ENCODE measurements around the gene KDM4D.

KDM4D gene

GRCh38 chr11:94938095-94939055 lies 35.1 kb upstream of the KDM4D start:
- H4K20me1 ChIP-seq (ENCODE audit: insufficient read depth, low read length) = no peaks in the 10 kb centered on the region
- no peak for TF ChIP-seq EZH2 (IDR thresholded peaks at IDR 0.05; ENCODE audit: borderline replicate concordance, low read depth, low read length, severe bottlenecking)
- TF ChIP-seq CTCF (IDR thresholded peaks at IDR 0.05; ENCODE audit: borderline replicate concordance, extremely low read depth, low read length, poor library complexity, severe bottlenecking) = no peak
- H3K27me3 ChIP-seq (ENCODE audit: insufficient read depth, low read length, poor library complexity) = peaks cover 8% of the 10 kb centered on the region
- H3K36me3 ChIP-seq (ENCODE audit: insufficient read depth, low read length) = no peaks in the 10 kb centered on the region
- H3K9ac ChIP-seq (ENCODE audit: low read depth, low read length) = no peak overlapping the region
- H3K4me2 ChIP-seq (ENCODE audit: insufficient read depth, low read length) = no peak overlapping the region
- H3K27ac ChIP-seq (ENCODE audit: low read length) = no peak overlapping the region
- no peak overlapping the region for H2AFZ ChIP-seq (ENCODE audit: low read depth, low read length)
- H3K79me2 ChIP-seq (ENCODE audit: insufficient read depth, low read length) = no peaks in the 10 kb centered on the region
- DNase-seq (no peak), ATAC-seq (ENCODE audit: insufficient read depth, low read depth) (no peak)
- no peak overlapping the region for H3K4me3 ChIP-seq (ENCODE audit: low read depth in 1 of 2, low read length in 2 of 2)
- H3K4me1 ChIP-seq (ENCODE audit: insufficient read depth, low read length) = peaks cover 22% of the 10 kb centered on the region
- H3K9me3 ChIP-seq (ENCODE audit: insufficient read depth, low read length, severe bottlenecking) = no peaks in the 10 kb centered on the region

GRCh38 chr11:94939346-94939745 lies 34.2 kb upstream of the KDM4D start:
- ATAC-seq (ENCODE audit: insufficient read depth, low read depth) (no peak), DNase-seq (no peak)
- no peaks in the 10 kb centered on the region for H3K9me3 ChIP-seq (ENCODE audit: insufficient read depth, low read length, severe bottlenecking)
- peaks cover 8% of the 10 kb centered on the region for H3K27me3 ChIP-seq (ENCODE audit: insufficient read depth, low read length, poor library complexity)
- no peak overlapping the region for H2AFZ ChIP-seq (ENCODE audit: low read depth, low read length)
- H4K20me1 ChIP-seq (ENCODE audit: insufficient read depth, low read length) = no peaks in the 10 kb centered on the region
- no peak overlapping the region for H3K4me3 ChIP-seq (ENCODE audit: low read depth in 1 of 2, low read length in 2 of 2)
- peaks cover 12% of the 10 kb centered on the region for H3K4me1 ChIP-seq (ENCODE audit: insufficient read depth, low read length)
- TF ChIP-seq EZH2 (IDR thresholded peaks at IDR 0.05; ENCODE audit: borderline replicate concordance, low read depth, low read length, severe bottlenecking) = no peak
- TF ChIP-seq CTCF (IDR thresholded peaks at IDR 0.05; ENCODE audit: borderline replicate concordance, extremely low read depth, low read length, poor library complexity, severe bottlenecking) = no peak
- H3K27ac ChIP-seq (ENCODE audit: low read length) = no peak overlapping the region
- no peak overlapping the region for H3K9ac ChIP-seq (ENCODE audit: low read depth, low read length)
- no peaks in the 10 kb centered on the region for H3K36me3 ChIP-seq (ENCODE audit: insufficient read depth, low read length)
- no peak overlapping the region for H3K4me2 ChIP-seq (ENCODE audit: insufficient read depth, low read length)
- H3K79me2 ChIP-seq (ENCODE audit: insufficient read depth, low read length) = no peaks in the 10 kb centered on the region

- DNase-seq (no peak), ATAC-seq (ENCODE audit: insufficient read depth, low read depth) (no peak)
Observed at GRCh38 chr11:94941131-94941530, 32.4 kb upstream of the KDM4D start.

More at GRCh38 chr11:94941131-94941530, 32.4 kb upstream of the KDM4D start:
- no peaks in the 10 kb centered on the region for H3K4me1 ChIP-seq (ENCODE audit: insufficient read depth, low read length)
- H3K36me3 ChIP-seq (ENCODE audit: insufficient read depth, low read length) = no peaks in the 10 kb centered on the region
- TF ChIP-seq CTCF (IDR thresholded peaks at IDR 0.05; ENCODE audit: borderline replicate concordance, extremely low read depth, low read length, poor library complexity, severe bottlenecking) (no peak), EZH2 (IDR thresholded peaks at IDR 0.05; ENCODE audit: borderline replicate concordance, low read depth, low read length, severe bottlenecking) (no peak)
- peaks cover 8% of the 10 kb centered on the region for H3K27me3 ChIP-seq (ENCODE audit: insufficient read depth, low read length, poor library complexity)
- H3K9ac ChIP-seq (ENCODE audit: low read depth, low read length) = no peak overlapping the region
- H3K27ac ChIP-seq (ENCODE audit: low read length) = no peak overlapping the region
- no peak overlapping the region for H2AFZ ChIP-seq (ENCODE audit: low read depth, low read length)
- no peak overlapping the region for H3K4me2 ChIP-seq (ENCODE audit: insufficient read depth, low read length)
- no peaks in the 10 kb centered on the region for H4K20me1 ChIP-seq (ENCODE audit: insufficient read depth, low read length)
- H3K4me3 ChIP-seq (ENCODE audit: low read depth in 1 of 2, low read length in 2 of 2) = no peak overlapping the region
- H3K9me3 ChIP-seq (ENCODE audit: insufficient read depth, low read length, severe bottlenecking) = no peaks in the 10 kb centered on the region
- no peaks in the 10 kb centered on the region for H3K79me2 ChIP-seq (ENCODE audit: insufficient read depth, low read length)
